Measurements from ENCODE around the gene CTBP1.
A peak's percentile ranks its signal among the peaks of the same experiment; 100 is the strongest.

The CTBP1 gene

GRCh38 chr4:1195109-1195671 lies 53.7 kb downstream of the CTBP1 start:
- no peak for DNase-seq (ENCODE audit: low spot score)

DNA sequence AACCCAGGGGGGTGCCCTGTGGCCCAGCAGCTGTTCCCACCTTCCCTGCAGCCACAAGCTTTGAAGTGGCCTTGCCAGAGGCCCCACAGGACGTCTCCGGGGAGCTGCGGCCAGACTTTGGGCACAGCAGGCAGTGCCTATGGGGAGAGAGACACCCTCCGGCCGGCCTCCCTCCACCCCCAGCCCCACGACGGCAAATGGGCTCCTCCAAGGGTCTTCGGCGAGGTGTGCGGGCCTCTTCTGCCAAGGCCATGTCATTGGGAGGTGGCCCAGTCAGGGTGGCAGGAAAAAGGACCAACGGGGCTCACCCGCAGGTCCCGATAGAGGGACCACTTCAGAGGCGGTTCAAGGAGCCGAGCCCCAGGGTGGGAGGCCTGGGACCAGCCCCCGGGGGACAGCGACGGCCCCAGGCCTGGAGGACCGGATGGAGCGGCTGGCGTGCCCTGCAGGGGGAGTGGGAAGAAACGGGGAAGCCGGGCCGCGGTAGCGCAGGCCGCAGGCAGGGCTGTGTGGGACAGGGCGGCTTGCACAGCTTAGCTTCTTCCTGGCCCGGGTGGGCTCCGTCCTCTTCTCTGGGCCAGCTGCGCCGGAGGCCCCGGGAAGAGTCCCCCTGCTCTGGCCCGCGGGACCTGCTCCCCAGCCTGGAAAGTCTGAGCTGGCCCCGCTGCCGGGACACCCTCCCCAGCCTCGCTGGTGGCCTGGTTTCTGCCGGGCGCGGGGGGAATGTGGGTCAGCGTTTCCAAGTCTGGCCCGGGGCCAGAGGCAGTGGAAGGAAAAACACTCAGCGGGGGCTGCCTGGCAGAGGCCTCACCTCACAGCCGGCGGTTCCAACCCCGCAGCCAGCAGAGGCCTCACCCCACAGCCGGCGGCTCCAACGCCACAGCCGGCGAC lies 54.7 kb downstream of the CTBP1 start:
- DNase-seq (ENCODE audit: low spot score): no peak

- no peak for DNase-seq (ENCODE audit: low spot score)
These were observed 55.5 kb downstream of the CTBP1 start for GRCh38 chr4:1193206-1194009.

- DNase-seq (ENCODE audit: low spot score): no peak
These were observed 56.3 kb downstream of the CTBP1 start for GRCh38 chr4:1192493-1193205.

- peak; percentile 30 for DNase-seq (ENCODE audit: low spot score)
These were observed 56.8 kb downstream of the CTBP1 start for GRCh38 chr4:1192091-1192492.

- no peak for DNase-seq (ENCODE audit: low spot score)
These were observed 57.3 kb downstream of the CTBP1 start for GRCh38 chr4:1191621-1192020.

DNA sequence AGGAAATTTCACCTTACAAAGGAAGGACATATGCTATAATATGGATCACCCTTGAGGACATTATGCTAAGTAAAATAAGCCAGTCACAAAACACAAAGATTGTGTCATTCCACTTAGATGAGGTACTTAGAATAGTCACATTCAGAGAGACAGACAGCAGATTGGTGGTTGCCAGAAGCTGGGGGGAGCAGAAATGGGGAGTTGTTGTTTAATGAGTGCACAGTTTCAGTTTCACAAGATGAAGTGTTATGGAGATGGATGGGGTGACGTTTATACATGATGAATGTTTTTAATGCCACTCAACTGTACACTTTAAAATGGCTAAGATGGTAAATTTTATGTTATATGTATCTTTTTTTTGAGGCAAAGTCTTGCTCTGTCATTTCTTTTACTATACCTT lies 61.7 kb downstream of the CTBP1 start:
- DNase-seq (ENCODE audit: low spot score): no peak

GRCh38 chr4:1183985-1184773 lies 64.8 kb downstream of the CTBP1 start:
- no peak for DNase-seq (ENCODE audit: low spot score)

- no peak for DNase-seq (ENCODE audit: low spot score)
These were observed 66.6 kb downstream of the CTBP1 start for GRCh38 chr4:1182313-1182712.

DNA sequence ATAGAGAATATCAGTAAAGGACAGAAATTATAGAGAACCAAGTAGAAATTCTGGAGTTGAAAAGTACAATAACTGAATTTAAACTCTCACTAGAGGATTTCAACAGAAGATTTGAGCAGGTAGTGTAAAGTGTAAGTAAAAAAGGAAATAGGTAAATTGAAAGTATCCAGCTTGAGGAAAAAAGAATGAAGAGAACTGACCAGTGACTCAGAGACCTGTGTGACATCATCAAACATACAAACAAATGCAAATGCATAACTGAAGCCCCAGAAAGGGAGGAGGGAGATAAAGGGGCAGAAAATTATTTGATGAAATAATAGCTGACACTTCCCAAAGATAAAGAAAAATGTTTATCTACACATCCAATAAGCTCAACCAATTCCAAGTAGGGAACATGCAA lies 68.3 kb downstream of the CTBP1 start:
- no peak for DNase-seq (ENCODE audit: low spot score)

DNA sequence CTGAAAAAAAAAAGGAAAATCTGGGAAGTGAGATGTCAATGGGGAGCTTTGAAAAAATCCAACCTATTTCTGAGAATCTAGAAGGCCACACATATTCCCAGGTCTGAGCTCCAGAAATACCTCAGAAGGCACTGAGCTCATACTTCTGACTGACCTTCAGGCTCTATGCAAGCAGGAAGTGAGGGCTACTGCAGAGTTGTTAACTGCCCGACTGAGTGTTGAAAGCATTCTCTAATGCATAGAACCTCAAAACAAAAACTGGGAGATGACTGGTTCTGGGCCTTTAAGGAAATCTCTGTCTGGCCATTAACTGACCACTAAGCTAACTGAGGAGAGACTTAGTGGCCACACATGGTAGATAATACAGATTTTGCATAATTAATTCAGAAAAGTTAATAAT lies 69.0 kb downstream of the CTBP1 start:
- DNase-seq (ENCODE audit: low spot score): no peak

GRCh38 chr4:1179089-1179441 lies 69.9 kb downstream of the CTBP1 start:
- no peak for DNase-seq (ENCODE audit: low spot score)

- DNase-seq (ENCODE audit: low spot score): no peak
These were observed 70.4 kb downstream of the CTBP1 start for GRCh38 chr4:1178300-1179088.

DNA sequence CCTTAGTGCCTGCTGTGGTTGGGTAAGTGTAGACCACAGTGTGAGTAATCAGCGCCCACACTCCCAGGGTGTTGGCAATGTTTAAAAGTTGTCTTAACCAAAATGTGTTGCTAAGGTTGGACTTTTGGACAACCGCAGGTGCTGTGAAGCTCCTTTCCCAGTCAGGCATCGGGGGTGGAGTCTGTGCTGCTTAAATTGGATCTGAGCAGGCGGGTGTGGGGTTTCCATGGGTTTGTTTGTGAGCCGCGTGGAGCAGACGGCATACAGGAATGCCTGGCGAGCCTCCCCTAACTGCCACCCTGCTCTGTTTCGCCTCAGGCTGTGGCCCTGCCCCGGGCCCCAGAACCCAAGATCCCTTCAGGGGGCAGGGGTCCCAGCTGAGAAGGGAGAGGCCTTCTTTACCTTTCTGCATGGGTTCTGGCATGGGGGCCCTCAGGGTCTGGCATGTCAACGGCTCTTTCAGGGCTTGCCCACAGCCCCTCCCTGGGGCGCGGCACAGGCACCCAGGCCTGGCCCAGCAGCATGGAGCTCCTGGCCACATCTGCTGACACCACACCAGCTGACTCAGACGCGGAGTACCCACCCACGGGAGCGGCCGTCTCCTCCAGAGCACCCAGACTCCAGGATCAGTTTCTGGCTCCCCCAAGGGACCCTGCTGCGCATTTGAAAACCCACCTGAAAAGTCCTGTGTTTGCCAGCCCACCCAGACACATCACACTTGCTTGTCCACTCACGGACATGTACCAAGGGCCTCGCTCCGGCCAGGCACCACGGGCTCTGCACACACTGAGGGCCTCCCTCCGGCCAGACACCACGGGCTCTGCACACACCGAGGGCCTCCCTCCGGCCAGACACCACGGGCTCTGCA lies 71.4 kb downstream of the CTBP1 start:
- peak; percentile 28 for DNase-seq (ENCODE audit: low spot score)

DNA sequence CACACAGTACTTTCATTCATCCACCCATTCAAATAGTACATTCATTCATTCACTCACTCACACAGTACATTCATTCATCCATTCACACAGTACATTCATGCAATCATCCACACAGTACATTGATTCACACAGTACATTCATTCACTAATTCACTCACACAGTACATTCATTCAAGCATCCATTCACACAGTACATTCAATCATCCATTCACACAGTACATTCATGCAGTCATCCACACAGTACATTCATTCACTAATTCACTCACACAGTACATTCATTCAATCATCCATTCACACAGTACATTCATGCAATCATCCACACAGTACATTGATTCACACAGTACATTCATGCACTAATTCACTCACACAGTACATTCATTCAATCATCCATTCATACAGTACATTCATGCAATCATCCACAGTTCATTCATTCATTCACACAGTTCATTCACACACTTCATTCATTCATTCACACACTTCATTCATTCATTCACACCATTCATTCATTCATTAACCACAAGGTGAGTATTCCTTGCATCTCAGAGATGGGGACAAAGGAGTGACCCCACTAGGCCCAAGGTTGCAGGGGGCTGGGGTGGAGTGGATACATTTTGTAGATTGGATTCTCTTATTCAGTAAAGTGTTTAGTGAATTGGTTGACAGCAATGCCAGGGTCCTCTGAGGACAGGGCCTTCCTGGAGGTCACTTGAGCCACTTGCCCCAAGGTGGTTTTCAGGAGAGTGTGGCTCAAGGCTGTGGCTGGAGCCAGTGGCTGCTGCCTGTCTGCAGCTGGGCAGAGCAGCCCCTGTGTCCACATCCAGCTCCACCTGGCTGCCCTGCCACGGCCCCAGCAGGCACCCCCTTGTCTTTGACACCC lies 72.3 kb downstream of the CTBP1 start:
- no peak for DNase-seq (ENCODE audit: low spot score)

- no peak for DNase-seq (ENCODE audit: low spot score)
These were observed 73.2 kb downstream of the CTBP1 start for GRCh38 chr4:1175635-1176229.

DNA sequence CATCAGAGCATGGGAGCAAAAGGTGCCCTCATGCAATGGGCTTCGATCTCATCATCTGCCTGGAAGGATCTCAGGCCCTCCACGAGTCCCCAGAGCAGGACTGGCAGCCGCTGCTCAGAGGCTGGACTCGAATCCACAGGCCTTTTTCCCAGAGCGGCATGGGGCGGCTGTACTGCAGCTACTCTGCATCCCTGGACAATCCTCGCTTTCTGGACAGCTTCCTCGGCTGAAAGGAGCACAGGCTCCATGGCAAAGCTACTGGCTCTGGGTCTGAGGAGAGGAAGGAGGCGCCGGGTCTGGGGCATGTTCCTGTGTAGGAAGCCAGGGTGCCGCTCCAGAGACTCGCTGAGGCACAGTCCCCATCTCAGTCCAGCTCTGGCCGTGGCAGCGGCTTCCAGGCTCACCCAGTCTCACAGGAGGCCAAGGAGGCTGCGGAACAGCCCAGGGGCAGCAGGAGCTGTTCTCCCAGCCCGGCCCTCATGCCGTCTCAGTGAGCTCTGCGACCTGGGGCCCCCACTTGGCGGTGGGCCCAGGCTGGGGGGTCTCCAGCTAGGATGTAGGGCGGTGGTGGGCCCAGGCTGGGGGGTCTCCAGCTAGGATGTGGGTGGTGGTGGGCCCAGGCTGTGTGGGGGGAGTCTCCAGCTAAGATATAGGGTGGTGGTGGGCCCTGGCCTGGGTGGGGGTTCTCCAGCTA lies 73.8 kb downstream of the CTBP1 start:
- DNase-seq (ENCODE audit: low spot score): no peak

Measured in hematopoietic multipotent progenitor cell treated with erythropoietin and hydrocortisone succinate and interleukin-3 and kit ligand, for 15 days (in vitro differentiated cells).